ENCODE data around the gene SPACA9.

GRCh38 chr9:132896264-132896663 lies 17.6 kb downstream of the SPACA9 start:
- no peak for TF ChIP-seq POLR2A (IDR thresholded peaks at IDR 0.05)
- TF ChIP-seq CTCF (IDR thresholded peaks at IDR 0.05): no peak
